ENCODE measurements around the gene NPIPA5. TPM values are rescaled to one million over a fixed set of nuclear protein-coding genes. Genes with fewer than 3 reads are reported as not detected.
"Not testable (repeated sequence)": the region's sequence is repeated elsewhere in the genome, so short reads cannot be mapped to it uniquely, and the experiment has no call there.

The NPIPA5 gene
- polyA plus RNA-seq, 2 donors, result 18.2 to 25.8 TPM

- WGBS, 2 donors, result 87 to 90% methylated on average over 4 of the region's 4 CpGs
- H3K4me1 ChIP-seq (ENCODE audit: control insufficient read depth in 2 of 2, insufficient read depth in 2 of 2, low read length in 1 of 2); H3K27ac ChIP-seq (ENCODE audit: low read depth in 2 of 2, low read length in 1 of 2); H3K4me3 ChIP-seq (ENCODE audit: low read depth in 1 of 2, low read length in 2 of 2); H3K27me3 ChIP-seq (ENCODE audit: control insufficient read depth in 1 of 2, insufficient read depth in 2 of 2, low read length in 2 of 2); H3K36me3 ChIP-seq (ENCODE audit: control insufficient read depth in 2 of 2, insufficient read depth in 2 of 2, low read length in 1 of 2); H3K9me3 ChIP-seq (ENCODE audit: control insufficient read depth in 2 of 2, insufficient read depth in 1 of 2, low read depth in 1 of 2, low read length in 1 of 2): not testable (repeated sequence)
Observed at GRCh38 chr16:15407756-15408155, 29.7 kb upstream of the NPIPA5 start.

GRCh38 chr16:15404792-15405191 lies 26.7 kb upstream of the NPIPA5 start:
- Histone ChIP-seq H3K4me3 (ENCODE audit: low read depth in 1 of 2, low read length in 2 of 2) (no peak overlapping the region), H3K4me1 (ENCODE audit: control insufficient read depth in 2 of 2, insufficient read depth in 2 of 2, low read length in 1 of 2) (no peaks in the 10 kb centered on the region), H3K9me3 (ENCODE audit: control insufficient read depth in 2 of 2, insufficient read depth in 1 of 2, low read depth in 1 of 2, low read length in 1 of 2) (no peaks in the 10 kb centered on the region), H3K27me3 (ENCODE audit: control insufficient read depth in 1 of 2, insufficient read depth in 2 of 2, low read length in 2 of 2) (no peaks in the 10 kb centered on the region), H3K27ac (ENCODE audit: low read depth in 2 of 2, low read length in 1 of 2) (no peak overlapping the region), H3K36me3 (ENCODE audit: control insufficient read depth in 2 of 2, insufficient read depth in 2 of 2, low read length in 1 of 2) (no peaks in the 10 kb centered on the region)
- WGBS, 2 donors, result 47 to 78% methylated on average over 4 of the region's 4 CpGs

- WGBS, 2 donors, result 91 to 95% methylated on average over 3 of the region's 3 CpGs
- not testable (repeated sequence) for H3K27ac ChIP-seq (ENCODE audit: low read depth in 2 of 2, low read length in 1 of 2)
Observed at GRCh38 chr16:15404091-15404490, 26.0 kb upstream of the NPIPA5 start.

GRCh38 chr16:15403392-15403995 lies 25.4 kb upstream of the NPIPA5 start:
- no peaks in the 10 kb centered on the region for H3K4me1 ChIP-seq (ENCODE audit: control insufficient read depth in 2 of 2, insufficient read depth in 2 of 2, low read length in 1 of 2)
- no peak overlapping the region for H3K4me3 ChIP-seq (ENCODE audit: low read depth in 1 of 2, low read length in 2 of 2)
- H3K36me3 ChIP-seq (ENCODE audit: control insufficient read depth in 2 of 2, insufficient read depth in 2 of 2, low read length in 1 of 2), result no peaks in the 10 kb centered on the region
- 80 to 91% methylated on average over 9 of the region's 9 CpGs for WGBS, 2 donors
- no peaks in the 10 kb centered on the region for H3K27me3 ChIP-seq (ENCODE audit: control insufficient read depth in 1 of 2, insufficient read depth in 2 of 2, low read length in 2 of 2)
- H3K27ac ChIP-seq (ENCODE audit: low read depth in 2 of 2, low read length in 1 of 2), result no peak overlapping the region
- H3K9me3 ChIP-seq (ENCODE audit: control insufficient read depth in 2 of 2, insufficient read depth in 1 of 2, low read depth in 1 of 2, low read length in 1 of 2), result no peaks in the 10 kb centered on the region

More at GRCh38 chr16:15404091-15404490, 26.0 kb upstream of the NPIPA5 start:
- not testable (repeated sequence) for H3K9me3 ChIP-seq (ENCODE audit: control insufficient read depth in 2 of 2, insufficient read depth in 1 of 2, low read depth in 1 of 2, low read length in 1 of 2); H3K36me3 ChIP-seq (ENCODE audit: control insufficient read depth in 2 of 2, insufficient read depth in 2 of 2, low read length in 1 of 2); H3K27me3 ChIP-seq (ENCODE audit: control insufficient read depth in 1 of 2, insufficient read depth in 2 of 2, low read length in 2 of 2); H3K4me1 ChIP-seq (ENCODE audit: control insufficient read depth in 2 of 2, insufficient read depth in 2 of 2, low read length in 1 of 2); H3K4me3 ChIP-seq (ENCODE audit: low read depth in 1 of 2, low read length in 2 of 2)

GRCh38 chr16:15401972-15402371 lies 23.9 kb upstream of the NPIPA5 start:
- no peaks in the 10 kb centered on the region for H3K9me3 ChIP-seq (ENCODE audit: control insufficient read depth in 2 of 2, insufficient read depth in 1 of 2, low read depth in 1 of 2, low read length in 1 of 2)
- H3K4me1 ChIP-seq (ENCODE audit: control insufficient read depth in 2 of 2, insufficient read depth in 2 of 2, low read length in 1 of 2), result no peaks in the 10 kb centered on the region
- no peaks in the 10 kb centered on the region for H3K27me3 ChIP-seq (ENCODE audit: control insufficient read depth in 1 of 2, insufficient read depth in 2 of 2, low read length in 2 of 2)
- H3K4me3 ChIP-seq (ENCODE audit: low read depth in 1 of 2, low read length in 2 of 2), result no peak overlapping the region
- no peaks in the 10 kb centered on the region for H3K36me3 ChIP-seq (ENCODE audit: control insufficient read depth in 2 of 2, insufficient read depth in 2 of 2, low read length in 1 of 2)
- no peak overlapping the region for H3K27ac ChIP-seq (ENCODE audit: low read depth in 2 of 2, low read length in 1 of 2)
- 84 to 87% methylated on average over 3 of the region's 3 CpGs for WGBS, 2 donors

GRCh38 chr16:15400314-15400713 lies 22.2 kb upstream of the NPIPA5 start:
- not testable (repeated sequence) for H3K36me3 ChIP-seq (ENCODE audit: control insufficient read depth in 2 of 2, insufficient read depth in 2 of 2, low read length in 1 of 2); H3K4me1 ChIP-seq (ENCODE audit: control insufficient read depth in 2 of 2, insufficient read depth in 2 of 2, low read length in 1 of 2); H3K27me3 ChIP-seq (ENCODE audit: control insufficient read depth in 1 of 2, insufficient read depth in 2 of 2, low read length in 2 of 2); H3K9me3 ChIP-seq (ENCODE audit: control insufficient read depth in 2 of 2, insufficient read depth in 1 of 2, low read depth in 1 of 2, low read length in 1 of 2); H3K27ac ChIP-seq (ENCODE audit: low read depth in 2 of 2, low read length in 1 of 2); H3K4me3 ChIP-seq (ENCODE audit: low read depth in 1 of 2, low read length in 2 of 2)
- WGBS, 2 donors, result 94 to 97% methylated on average over 6 of the region's 6 CpGs

- H3K27me3 ChIP-seq (ENCODE audit: control insufficient read depth in 1 of 2, insufficient read depth in 2 of 2, low read length in 2 of 2), result no peaks in the 10 kb centered on the region
- no peak overlapping the region for H3K4me3 ChIP-seq (ENCODE audit: low read depth in 1 of 2, low read length in 2 of 2)
- no peak overlapping the region for H3K27ac ChIP-seq (ENCODE audit: low read depth in 2 of 2, low read length in 1 of 2)
- H3K9me3 ChIP-seq (ENCODE audit: control insufficient read depth in 2 of 2, insufficient read depth in 1 of 2, low read depth in 1 of 2, low read length in 1 of 2), result no peaks in the 10 kb centered on the region
- WGBS, 2 donors, result 81 to 93% methylated on average over 3 of the region's 3 CpGs
- no peaks in the 10 kb centered on the region for H3K36me3 ChIP-seq (ENCODE audit: control insufficient read depth in 2 of 2, insufficient read depth in 2 of 2, low read length in 1 of 2)
- H3K4me1 ChIP-seq (ENCODE audit: control insufficient read depth in 2 of 2, insufficient read depth in 2 of 2, low read length in 1 of 2), result no peaks in the 10 kb centered on the region
Observed at GRCh38 chr16:15399317-15399716, 21.2 kb upstream of the NPIPA5 start.

GRCh38 chr16:15398618-15399316 lies 20.7 kb upstream of the NPIPA5 start:
- Histone ChIP-seq H3K27me3 (ENCODE audit: control insufficient read depth in 1 of 2, insufficient read depth in 2 of 2, low read length in 2 of 2) (no peaks in the 10 kb centered on the region), H3K4me3 (ENCODE audit: low read depth in 1 of 2, low read length in 2 of 2) (no peak overlapping the region), H3K27ac (ENCODE audit: low read depth in 2 of 2, low read length in 1 of 2) (no peak overlapping the region), H3K9me3 (ENCODE audit: control insufficient read depth in 2 of 2, insufficient read depth in 1 of 2, low read depth in 1 of 2, low read length in 1 of 2) (no peaks in the 10 kb centered on the region), H3K36me3 (ENCODE audit: control insufficient read depth in 2 of 2, insufficient read depth in 2 of 2, low read length in 1 of 2) (no peaks in the 10 kb centered on the region), H3K4me1 (ENCODE audit: control insufficient read depth in 2 of 2, insufficient read depth in 2 of 2, low read length in 1 of 2) (no peaks in the 10 kb centered on the region)
- 64 to 86% methylated on average over 14 of the region's 14 CpGs for WGBS, 2 donors

GRCh38 chr16:15396948-15397594 lies 19.0 kb upstream of the NPIPA5 start:
- H3K9me3 ChIP-seq (ENCODE audit: control insufficient read depth in 2 of 2, insufficient read depth in 1 of 2, low read depth in 1 of 2, low read length in 1 of 2), result no peaks in the 10 kb centered on the region
- no peak overlapping the region for H3K4me3 ChIP-seq (ENCODE audit: low read depth in 1 of 2, low read length in 2 of 2)
- H3K27me3 ChIP-seq (ENCODE audit: control insufficient read depth in 1 of 2, insufficient read depth in 2 of 2, low read length in 2 of 2), result no peaks in the 10 kb centered on the region
- no peaks in the 10 kb centered on the region for H3K4me1 ChIP-seq (ENCODE audit: control insufficient read depth in 2 of 2, insufficient read depth in 2 of 2, low read length in 1 of 2)
- no peak overlapping the region for H3K27ac ChIP-seq (ENCODE audit: low read depth in 2 of 2, low read length in 1 of 2)
- WGBS, 2 donors, result 76 to 88% methylated on average over 11 of the region's 11 CpGs
- H3K36me3 ChIP-seq (ENCODE audit: control insufficient read depth in 2 of 2, insufficient read depth in 2 of 2, low read length in 1 of 2), result no peaks in the 10 kb centered on the region

GRCh38 chr16:15396509-15396829 lies 18.4 kb upstream of the NPIPA5 start:
- not testable (repeated sequence) for H3K27me3 ChIP-seq (ENCODE audit: control insufficient read depth in 1 of 2, insufficient read depth in 2 of 2, low read length in 2 of 2); H3K9me3 ChIP-seq (ENCODE audit: control insufficient read depth in 2 of 2, insufficient read depth in 1 of 2, low read depth in 1 of 2, low read length in 1 of 2); H3K27ac ChIP-seq (ENCODE audit: low read depth in 2 of 2, low read length in 1 of 2); H3K4me1 ChIP-seq (ENCODE audit: control insufficient read depth in 2 of 2, insufficient read depth in 2 of 2, low read length in 1 of 2); H3K36me3 ChIP-seq (ENCODE audit: control insufficient read depth in 2 of 2, insufficient read depth in 2 of 2, low read length in 1 of 2)
- WGBS, 2 donors, result 70 to 92% methylated on average over 8 of the region's 8 CpGs
- peak overlapping the region in 1 of 2 donors; percentile 35 for H3K4me3 ChIP-seq (ENCODE audit: low read depth in 1 of 2, low read length in 2 of 2)
